Cerebellar nuclear complex (tissue), 1 donor: Measurements from ENCODE around the gene BLOC1S6.
"Not testable (repeated sequence)": the region's sequence is repeated elsewhere in the genome, so short reads cannot be mapped to it uniquely, and the experiment has no call there.

Source experiments
- DNase-seq, 2 experiments: peaks; one replicate each; lab custom pipeline; 2025; lab: John Stamatoyannopoulos, UW

BLOC1S6 gene

GRCh38 chr15:45641374-45641781 lies 54.2 kb downstream of the BLOC1S6 start:
- no peak for DNase-seq

- DNase-seq, result no peak
Observed at GRCh38 chr15:45641999-45642932, 55.1 kb downstream of the BLOC1S6 start.

GRCh38 chr15:45644437-45644836 lies 57.3 kb downstream of the BLOC1S6 start:
- no peak for DNase-seq

GRCh38 chr15:45645026-45645980 lies 58.1 kb downstream of the BLOC1S6 start:
- DNase-seq, result no peak

- DNase-seq, result no peak
Observed at GRCh38 chr15:45646220-45646619, 59.0 kb downstream of the BLOC1S6 start.

- no peak for DNase-seq
Observed at GRCh38 chr15:45647828-45648227, 60.6 kb downstream of the BLOC1S6 start.

- DNase-seq, result no peak
Observed at GRCh38 chr15:45648521-45649200, 61.5 kb downstream of the BLOC1S6 start.

- DNase-seq, result not testable (repeated sequence)
Observed at GRCh38 chr15:45650007-45650406, 62.8 kb downstream of the BLOC1S6 start.

GRCh38 chr15:45650889-45651525 lies 63.8 kb downstream of the BLOC1S6 start:
- no peak for DNase-seq

- no peak for DNase-seq
Observed at GRCh38 chr15:45653702-45654424, 66.7 kb downstream of the BLOC1S6 start.

- no peak for DNase-seq
Observed at GRCh38 chr15:45654749-45655148, 67.6 kb downstream of the BLOC1S6 start.

- DNase-seq, result no peak
Observed at GRCh38 chr15:45657254-45657653, 70.1 kb downstream of the BLOC1S6 start.

- DNase-seq, result no peak
Observed at GRCh38 chr15:45657764-45658545, 70.8 kb downstream of the BLOC1S6 start.
